GM12878 (cell line): ENCODE measurements around the gene OOSP4B. TPM values are rescaled to one million over a fixed set of nuclear protein-coding genes. Genes with fewer than 3 reads are reported as not detected.
"Not testable (repeated sequence)": the region's sequence is repeated elsewhere in the genome, so short reads cannot be mapped to it uniquely, and the experiment has no call there.

ENCODE experiments used
- ATAC-seq: fragments of 200-7000 bp; cut with Tn5 transposase; 3 replicates; pipeline ENCODE4 v1.9.1; 2020; ENCODE audit warnings: mild to moderate bottlenecking, moderate library complexity
- BruUV-seq: library from RNA; stranded (reverse); fragments of 400-500 nt; replicated peaks from 2 replicates; lab custom pipeline; 2021; lab: Mats Ljungman, UMichigan
- CTCF ChIA-PET: fragments of 300-600 bp; sonication (Branson Sonifier 250); formaldehyde crosslinking; extraction: SDS; loops from one replicate; lab custom pipeline; 2021; ENCODE audit warnings: inconsistent platforms; lab: Yijun Ruan, JAX
- POLR2A ChIA-PET: fragments of 350-600 bp; formaldehyde crosslinking; extraction: SDS; loops from one replicate; lab custom pipeline; 2021; ENCODE audit warnings: inconsistent platforms; lab: Charles Lee
- RAD21 ChIA-PET: fragments of 300-600 bp; sonication (Branson Sonifier 250); formaldehyde crosslinking; loops from one replicate; lab custom pipeline; 2023; ENCODE audit warnings: antibody characterized with exemption; ENCODE audit not compliant: unreplicated experiment; lab: Charles Lee
- SMC1A ChIA-PET: fragments of 300-600 bp; sonication (Branson Sonifier 250); formaldehyde crosslinking; loops from one replicate; lab custom pipeline; 2023; ENCODE audit not compliant: unreplicated experiment, uncharacterized antibody; lab: Charles Lee
- DNase-seq: peaks from one replicate; pipeline ENCODE4 v3.0.0-alpha.2; 2011; ENCODE audit warnings: low read depth, low spot score
- FAIRE-seq: peaks from 3 replicates; lab custom pipeline; 2011; peaks lifted over from hg19 to GRCh38; lab: Jason Lieb, UNC
- H2AFZ ChIP-seq: 2 replicates; pipeline ENCODE4 v1.6.0; 2011; ENCODE audit warnings: low read depth, low read length, control low read depth; ENCODE audit not compliant: control insufficient read depth
- H3K27ac ChIP-seq: 2 replicates; pipeline ENCODE4 v1.5.1; 2011; ENCODE audit warnings: control low read depth; ENCODE audit not compliant: control insufficient read depth, insufficient read depth
- H3K27me3 ChIP-seq, 2 experiments: replicated peaks in 1 of 2; 2 replicates each; pipeline versions ENCODE4 v1.6.0 to v1.6.1; 2011; ENCODE audit warnings: low read length in 1 of 2; ENCODE audit not compliant: control insufficient read depth in 2 of 2, insufficient read depth in 2 of 2
- H3K36me3 ChIP-seq, 2 experiments: 2 replicates each; pipeline ENCODE4 v1.5.1; 2011; ENCODE audit warnings: low read length in 1 of 2; ENCODE audit not compliant: control insufficient read depth in 2 of 2, insufficient read depth in 2 of 2
- H3K4me1 ChIP-seq: 2 replicates; pipeline ENCODE4 v1.6.1; 2011; ENCODE audit warnings: mild to moderate bottlenecking, low read length, moderate library complexity, mixed read lengths; ENCODE audit not compliant: control insufficient read depth, insufficient read depth
- H3K4me2 ChIP-seq: 2 replicates; pipeline ENCODE4 v1.6.0; 2011; ENCODE audit warnings: control low read depth; ENCODE audit not compliant: control insufficient read depth, insufficient read depth
- H3K4me3 ChIP-seq: fragments of 200-600 bp; sonication (generic); 2 replicates; pipeline ENCODE4 v1.5.1; 2016
- H3K79me2 ChIP-seq: 2 replicates; pipeline ENCODE4 v1.6.0; 2011; ENCODE audit warnings: low read length; ENCODE audit not compliant: control insufficient read depth, insufficient read depth
- H3K9ac ChIP-seq: 2 replicates; pipeline ENCODE4 v1.8.0; 2011; ENCODE audit warnings: low read length, control low read depth, mixed read lengths; ENCODE audit not compliant: control insufficient read depth, insufficient read depth
- H3K9me3 ChIP-seq: replicated peaks from 3 replicates; pipeline ENCODE4 v1.5.1; 2011; ENCODE audit warnings: mild to moderate bottlenecking, low read length; ENCODE audit not compliant: control insufficient read depth, insufficient read depth
- H4K20me1 ChIP-seq: 2 replicates; pipeline ENCODE4 v1.6.0; 2011; ENCODE audit not compliant: control insufficient read depth, insufficient read depth
- CBFB ChIP-seq: IDR thresholded peaks from 2 replicates; pipeline ENCODE4 v1.6.1; 2016; ENCODE audit warnings: antibody characterized with exemption, low read depth
- TBL1XR1 ChIP-seq: IDR thresholded peaks from 2 replicates; pipeline ENCODE4 v1.6.1; 2012; ENCODE audit warnings: low read depth, low read length, improper control_type of control experiment
- ZNF687 ChIP-seq: fragments of 450-650 bp; IDR thresholded peaks from 2 replicates; pipeline ENCODE4 v1.6.1; 2017; ENCODE audit warnings: mild to moderate bottlenecking, moderate library complexity
- WGBS: methylation state at CpG from one replicate; pipeline ENCODE4 v1.1.6; 2016; ENCODE audit warnings: low lambda C conversion rate; ENCODE audit not compliant: insufficient replicate concordance, insufficient coverage; ENCODE audit errors: missing lambda C conversion rate; 5-methylcytosine and 5-hydroxymethylcytosine counted together
- in situ Hi-C: fragments of 300-500 bp; cut with MboI; formaldehyde crosslinking; loops from 9 replicates; pipeline ENCODE4 v1.14.3; 2018; ENCODE audit warnings: mixed read lengths
- intact Hi-C: fragments of 100-400 bp; cut with micrococcal nuclease; formaldehyde crosslinking; loops from one replicate; pipeline ENCODE4 v1.14.2; 2022; ENCODE audit not compliant: unreplicated experiment
- polyA plus RNA-seq, 11 experiments: library from polyadenylated mRNA; depleted of rRNA in 4 of 11; unstranded in 6 of 11; stranded (reverse) in 5 of 11; fragments of >200 nt; fragmentation: Nextera tagmentation in 4 of 11; fragmentation: Illumina TruSeq in 1 of 11; extraction: Ambion mirVana in 4 of 11; extraction: Trizol in 1 of 11; gene quantifications; 1 replicate in 1 of 11; 2 replicates in 10 of 11; pipeline versions ENCODE4 v1.2.1 to v1.2.3, GENCODE V29; 2011 to 2016; ENCODE audit warnings: inconsistent platforms in 2 of 11, missing spikeins in 2 of 11, low read depth in 1 of 11
- total RNA-seq, 4 experiments: library from RNA; depleted of rRNA in 3 of 4; stranded (reverse); fragments of >200 nt in 3 of 4; fragmentation: Illumina TruSeq in 1 of 4; extraction: Trizol in 1 of 4; gene quantifications; 2 replicates each; pipeline versions ENCODE4 v1.2.1 to v1.2.3, GENCODE V29; 2013 to 2021

The OOSP4B gene
- total and polyA plus RNA-seq, 10 of the 15 experiments (the other 5 are each of a cell fraction or from before 2014, with no cell fraction given) = not detected

- TF ChIP-seq ZNF687 = no peak
These were observed 11.6 kb upstream of the OOSP4B start (continued) for GRCh38 chr11:60005360-60005759.

- DNase-seq (no peak), FAIRE-seq (no peak), ATAC-seq (no peak)
- H3K27me3 ChIP-seq = no peaks in the 10 kb centered on the region
- TF ChIP-seq CBFB (no peak), TBL1XR1 (no peak)
- H3K4me3 ChIP-seq = no peak overlapping the region
- no peak overlapping the region for H3K4me2 ChIP-seq
- H3K9ac ChIP-seq = no peak overlapping the region
- H3K36me3 ChIP-seq = no peaks in the 10 kb centered on the region
- no peaks in the 10 kb centered on the region for H4K20me1 ChIP-seq
- H2AFZ ChIP-seq = no peak overlapping the region
- H3K9me3 ChIP-seq = no peaks in the 10 kb centered on the region
- ChIA-PET CTCF (no interaction called here), SMC1A (no interaction called here), POLR2A (no interaction called here), RAD21 (no interaction called here)
- H3K79me2 ChIP-seq = no peaks in the 10 kb centered on the region
- no peaks in the 10 kb centered on the region for H3K4me1 ChIP-seq
- no TSS peak for BruUV-seq
- no peak overlapping the region for H3K27ac ChIP-seq
- WGBS = 43% methylated on average over 8 of the region's 8 CpGs
- in situ Hi-C loops (no loop called here), intact Hi-C loops (no loop called here)
These were observed 1.1 kb downstream of the OOSP4B start for GRCh38 chr11:60018058-60018457.

GRCh38 chr11:60020376-60020775, 3.4 kb downstream of the OOSP4B start:
- H4K20me1 ChIP-seq, H3K4me3 ChIP-seq, DNase-seq, BruUV-seq, H3K4me2 ChIP-seq, H2AFZ ChIP-seq, H3K36me3 ChIP-seq, H3K4me1 ChIP-seq, in situ Hi-C loops, POLR2A ChIA-PET, H3K9ac ChIP-seq, intact Hi-C loops, H3K9me3 ChIP-seq, FAIRE-seq, H3K27ac ChIP-seq, ATAC-seq, CTCF ChIA-PET, H3K27me3 ChIP-seq, H3K79me2 ChIP-seq: not testable (repeated sequence)
- ChIA-PET RAD21 (interaction anchor here (1.2 kb wide), 1 partner anchor 231 kb away, joined by 4 read pairs; no protein-coding TSS in a partner anchor), SMC1A (interaction anchor here (0.7 kb wide), 2 partner anchors 231 to 604 kb away, joined by 3 read pairs; no protein-coding TSS in a partner anchor)
- WGBS = 53% methylated on average over 17 of the region's 27 CpGs
